Vagina (tissue), 2 donors: ENCODE measurements around the gene FGFBP3.

ENCODE experiments used
- CTCF ChIP-seq, 3 experiments: fragments of 450-650 bp in 2 of 3; fragments of 200-600 bp in 1 of 3; sonication (generic) in 1 of 3; IDR thresholded peaks; one replicate each; pipeline ENCODE4 v1.5.1; 2017 to 2019; ENCODE audit warnings: antibody characterized with exemption in 3 of 3, mild to moderate bottlenecking in 2 of 3, moderate library complexity in 2 of 3
- POLR2A ChIP-seq, 2 donors: fragments of 450-650 bp; IDR thresholded peaks; one replicate each; pipeline ENCODE4 v1.6.1; 2017; ENCODE audit warnings: antibody characterized with exemption in 2 of 2, mild to moderate bottlenecking in 2 of 2, moderate library complexity in 2 of 2
- POLR2AphosphoS5 ChIP-seq, 2 donors: sonication (generic); formaldehyde crosslinking; IDR thresholded peaks; one replicate each; pipeline ENCODE4 v1.9.0; 2017; ENCODE audit warnings: antibody characterized with exemption in 2 of 2, mild to moderate bottlenecking in 2 of 2, low read depth in 1 of 2; ENCODE audit not compliant: insufficient read depth in 1 of 2

GRCh38 chr10:91865562-91866081 lies 43.7 kb downstream of the FGFBP3 start:
- no peak for TF ChIP-seq CTCF (IDR thresholded peaks at IDR 0.05)
- no peak for TF ChIP-seq POLR2A (IDR thresholded peaks at IDR 0.05)
- TF ChIP-seq POLR2AphosphoS5 (IDR thresholded peaks at IDR 0.05; ENCODE audit: insufficient read depth in 1 of 2, low read depth in 1 of 2): no peak
